ENCODE measurements around the gene PIP5K1C. TPM values are rescaled to one million over a fixed set of nuclear protein-coding genes. Genes with fewer than 3 reads are reported as not detected.

The PIP5K1C gene
- polyA plus RNA-seq, 1 donor from 2014 or later = 7.1 TPM

- peaks cover 4% of the 10 kb centered on the region for H3K79me2 ChIP-seq (replicated peaks; ENCODE audit: insufficient read depth, low read length)
- no peak overlapping the region for H2AFZ ChIP-seq (ENCODE audit: low read depth, low read length)
- H3K4me3 ChIP-seq (ENCODE audit: low read length) = no peak overlapping the region
- H3K4me2 ChIP-seq (ENCODE audit: low read length) = no peak overlapping the region
- no peaks in the 10 kb centered on the region for H3K9me2 ChIP-seq (ENCODE audit: insufficient read depth, low read length)
- no peaks in the 10 kb centered on the region for H3K9me3 ChIP-seq (ENCODE audit: low read length)
- no peaks in the 10 kb centered on the region for H3K36me3 ChIP-seq (ENCODE audit: insufficient read depth, low read length)
- H3F3A ChIP-seq (ENCODE audit: insufficient read depth, low read length, poor library complexity, severe bottlenecking) = no peaks in the 10 kb centered on the region
- TF ChIP-seq MXI1 (conservative IDR thresholded peaks at IDR 0.05; ENCODE audit: poor library complexity, severe bottlenecking) = no peak
- TF ChIP-seq RAD21 (conservative IDR thresholded peaks at IDR 0.05) = no peak
- TF ChIP-seq SMC3 (conservative IDR thresholded peaks at IDR 0.05; ENCODE audit: poor library complexity) = no peak
- no peak for TF ChIP-seq REST (IDR thresholded peaks at IDR 0.05; ENCODE audit: borderline replicate concordance)
- no peak for TF ChIP-seq EZH2 (IDR thresholded peaks at IDR 0.05; ENCODE audit: borderline replicate concordance, insufficient read depth, low read length, poor library complexity, severe bottlenecking)
- H3K27ac ChIP-seq (ENCODE audit: low read length) = no peak overlapping the region
- no peaks in the 10 kb centered on the region for H3K27me3 ChIP-seq (ENCODE audit: insufficient read depth, low read depth, low read length)
- H4K20me1 ChIP-seq (ENCODE audit: insufficient read depth) = no peaks in the 10 kb centered on the region
- H3K9ac ChIP-seq (ENCODE audit: low read length) = no peak overlapping the region
Measured at GRCh38 chr19:3691726-3692125, 8.5 kb downstream of the PIP5K1C start.

- Histone ChIP-seq H3K9me2 (ENCODE audit: insufficient read depth, low read length) (no peaks in the 10 kb centered on the region), H3K9ac (ENCODE audit: low read length) (no peak overlapping the region), H3K27me3 (ENCODE audit: insufficient read depth, low read depth, low read length) (no peaks in the 10 kb centered on the region), H3K4me2 (ENCODE audit: low read length) (no peak overlapping the region), H3F3A (ENCODE audit: insufficient read depth, low read length, poor library complexity, severe bottlenecking) (no peaks in the 10 kb centered on the region), H3K4me3 (ENCODE audit: low read length) (no peak overlapping the region), H3K36me3 (ENCODE audit: insufficient read depth, low read length) (no peaks in the 10 kb centered on the region), H3K9me3 (ENCODE audit: low read length) (no peaks in the 10 kb centered on the region), H2AFZ (ENCODE audit: low read depth, low read length) (no peak overlapping the region), H3K27ac (ENCODE audit: low read length) (no peak overlapping the region), H4K20me1 (ENCODE audit: insufficient read depth) (no peaks in the 10 kb centered on the region), H3K79me2 (replicated peaks; ENCODE audit: insufficient read depth, low read length) (peaks cover 4% of the 10 kb centered on the region)
- TF ChIP-seq RAD21 (conservative IDR thresholded peaks at IDR 0.05) (no peak), EP300 (conservative IDR thresholded peaks at IDR 0.05; ENCODE audit: poor library complexity, severe bottlenecking) (no peak), POLR2AphosphoS5 (IDR thresholded peaks at IDR 0.05) (no peak), EZH2 (IDR thresholded peaks at IDR 0.05; ENCODE audit: borderline replicate concordance, insufficient read depth, low read length, poor library complexity, severe bottlenecking) (no peak)
Measured at GRCh38 chr19:3691372-3691716, 8.9 kb downstream of the PIP5K1C start.

- H3K4me3 ChIP-seq (ENCODE audit: low read length) = no peak overlapping the region
- no peak overlapping the region for H2AFZ ChIP-seq (ENCODE audit: low read depth, low read length)
- no peak for TF ChIP-seq POLR2AphosphoS5 (IDR thresholded peaks at IDR 0.05)
- no peak for TF ChIP-seq SMC3 (conservative IDR thresholded peaks at IDR 0.05; ENCODE audit: poor library complexity)
- TF ChIP-seq MXI1 (conservative IDR thresholded peaks at IDR 0.05; ENCODE audit: poor library complexity, severe bottlenecking) = no peak
- no peak for TF ChIP-seq RAD21 (conservative IDR thresholded peaks at IDR 0.05)
- no peak for TF ChIP-seq EP300 (conservative IDR thresholded peaks at IDR 0.05; ENCODE audit: poor library complexity, severe bottlenecking)
- H3K79me2 ChIP-seq (replicated peaks; ENCODE audit: insufficient read depth, low read length) = peaks cover 4% of the 10 kb centered on the region
- H3K9me2 ChIP-seq (ENCODE audit: insufficient read depth, low read length) = no peaks in the 10 kb centered on the region
- no peaks in the 10 kb centered on the region for H4K20me1 ChIP-seq (ENCODE audit: insufficient read depth)
- no peaks in the 10 kb centered on the region for H3K9me3 ChIP-seq (ENCODE audit: low read length)
- H3F3A ChIP-seq (ENCODE audit: insufficient read depth, low read length, poor library complexity, severe bottlenecking) = no peaks in the 10 kb centered on the region
- no peak overlapping the region for H3K4me2 ChIP-seq (ENCODE audit: low read length)
- no peak overlapping the region for H3K27ac ChIP-seq (ENCODE audit: low read length)
- no peaks in the 10 kb centered on the region for H3K27me3 ChIP-seq (ENCODE audit: insufficient read depth, low read depth, low read length)
- no peak overlapping the region for H3K9ac ChIP-seq (ENCODE audit: low read length)
- no peaks in the 10 kb centered on the region for H3K36me3 ChIP-seq (ENCODE audit: insufficient read depth, low read length)
Measured at GRCh38 chr19:3690551-3691371, 9.5 kb downstream of the PIP5K1C start.
